AG09319 (cell line): ENCODE data around the gene GOLPH3L.

Source experiments
- DNase-seq: peaks from one replicate; pipeline ENCODE4 v3.0.0-alpha.2; 2010; ENCODE audit warnings: low read depth; ENCODE audit errors: extremely low read depth
- CTCF ChIP-seq: IDR thresholded peaks from 2 replicates; pipeline ENCODE4 v1.5.1; 2011; ENCODE audit warnings: low read depth, mild to moderate bottlenecking, inconsistent platforms, low read length, moderate library complexity

GOLPH3L gene

DNA sequence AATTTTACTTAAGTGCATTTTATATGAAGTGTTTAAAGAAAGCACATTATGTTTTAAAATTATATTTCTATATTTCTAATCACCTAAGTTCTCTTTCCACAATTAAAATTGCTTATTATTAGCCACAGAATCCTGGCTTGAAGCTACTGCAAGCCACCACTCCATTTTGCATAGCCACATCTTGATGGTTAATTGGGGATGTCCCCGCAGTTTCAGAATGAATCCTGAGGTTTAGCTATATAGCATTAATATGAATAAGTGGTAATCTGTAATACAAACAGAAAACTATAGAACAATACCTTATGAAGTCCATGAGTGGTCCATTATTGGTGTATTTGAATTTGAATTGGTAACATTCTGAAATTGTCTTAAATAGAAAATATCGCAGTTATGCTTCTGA, 11.6 kb upstream of the GOLPH3L start:
- TF ChIP-seq CTCF: no peak
- no peak for DNase-seq

GRCh38 chr1:150706091-150706490, 9.1 kb upstream of the GOLPH3L start:
- no peak for DNase-seq
- TF ChIP-seq CTCF: no peak

DNA sequence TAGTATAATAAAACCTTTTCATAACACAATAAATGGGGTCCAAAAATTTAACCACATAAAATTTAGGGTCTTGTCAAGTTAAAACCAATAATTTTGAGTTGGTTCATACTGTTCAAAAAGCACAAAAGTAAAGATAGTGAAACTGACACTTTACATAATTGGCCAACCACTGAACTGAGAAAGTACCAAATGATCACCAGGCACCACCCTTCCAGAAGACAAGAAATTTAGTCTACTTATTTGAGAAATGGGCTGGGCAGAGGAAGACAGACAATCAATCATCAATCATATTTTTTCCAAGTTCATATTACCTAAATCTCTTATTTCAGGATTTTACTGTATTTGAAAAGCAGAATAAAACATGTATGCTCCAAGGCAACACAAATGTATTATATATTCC, 6.5 kb upstream of the GOLPH3L start:
- TF ChIP-seq CTCF: no peak
- no peak for DNase-seq

- no peak for TF ChIP-seq CTCF
- no peak for DNase-seq
Observed at GRCh38 chr1:150696590-150696989, 364 bp downstream of the GOLPH3L start.

- no peak for DNase-seq
Observed at GRCh38 chr1:150696162-150696561, 792 bp downstream of the GOLPH3L start.

DNA sequence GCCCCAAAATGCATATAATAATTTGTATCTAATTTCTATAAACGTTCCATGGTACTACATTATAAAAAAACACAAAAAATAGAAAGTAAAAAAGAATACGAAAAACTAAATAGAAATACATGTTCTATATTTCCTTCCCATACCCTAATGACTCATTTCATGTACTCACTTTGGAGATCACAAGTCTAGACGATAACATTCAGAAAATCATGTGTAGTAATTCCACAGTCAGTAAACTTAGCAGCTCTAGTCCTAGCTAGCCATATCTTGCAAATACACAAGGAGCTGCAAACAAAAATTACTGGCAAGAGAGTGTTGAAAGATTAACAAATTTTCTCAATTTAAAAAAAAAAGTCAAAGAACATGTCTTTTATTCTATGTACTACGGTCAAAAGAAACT, 1.4 kb downstream of the GOLPH3L start:
- no peak for DNase-seq
- no peak for TF ChIP-seq CTCF

More at GRCh38 chr1:150696162-150696561, 792 bp downstream of the GOLPH3L start:
- TF ChIP-seq CTCF: no peak

DNA sequence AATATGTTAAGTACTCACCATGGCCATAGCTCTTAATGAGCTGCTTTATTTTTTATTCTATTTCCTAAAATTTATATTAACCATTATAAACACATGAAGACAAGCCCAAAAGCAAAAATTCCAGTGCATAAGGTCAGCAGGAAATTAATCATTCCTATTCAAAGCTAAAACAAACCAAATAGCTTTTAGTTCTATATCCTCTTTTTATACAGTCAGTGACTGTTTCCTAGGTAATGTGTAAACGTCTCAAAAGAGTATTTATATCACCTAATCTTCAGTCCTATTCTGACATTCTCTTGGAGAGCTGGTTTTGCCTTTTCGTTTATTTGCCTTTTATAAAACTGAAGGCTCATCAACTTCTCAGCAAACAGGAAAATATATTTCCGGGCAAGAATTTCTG, 4.2 kb downstream of the GOLPH3L start:
- DNase-seq: no peak
- no peak for TF ChIP-seq CTCF
